ENCODE measurements around the gene AKR1A1.
A peak's percentile ranks its signal among the peaks of the same experiment; 100 is the strongest.
"Not testable (repeated sequence)": the region's sequence is repeated elsewhere in the genome, so short reads cannot be mapped to it uniquely, and the experiment has no call there.

AKR1A1 gene

GRCh38 chr1:45569571-45569961 lies 18.9 kb downstream of the AKR1A1 start:
- DNase-seq (ENCODE audit: low spot score): no peak

- DNase-seq (ENCODE audit: low spot score): peak; percentile 58
Observed at GRCh38 chr1:45569962-45570581, 19.4 kb downstream of the AKR1A1 start.

GRCh38 chr1:45570631-45571030 lies 20.0 kb downstream of the AKR1A1 start:
- no peak for DNase-seq (ENCODE audit: low spot score)

- no peak for DNase-seq (ENCODE audit: low spot score)
Observed at GRCh38 chr1:45573231-45573804, 22.7 kb downstream of the AKR1A1 start.

- DNase-seq (ENCODE audit: low spot score): no peak
Observed at GRCh38 chr1:45574105-45574626, 23.5 kb downstream of the AKR1A1 start.

GRCh38 chr1:45583264-45583665 lies 32.6 kb downstream of the AKR1A1 start:
- DNase-seq (ENCODE audit: low spot score): peak; percentile 96

GRCh38 chr1:45583666-45584350 lies 33.2 kb downstream of the AKR1A1 start, which contains the start of gene NASP:
NASP (plus strand) TSS chr1:45584041; CDS start chr1:45584147, 106 bp downstream.
- DNase-seq (ENCODE audit: low spot score): peak; percentile 88

- peak; percentile 89 for DNase-seq (ENCODE audit: low spot score)
Observed at GRCh38 chr1:45584351-45585109, 33.9 kb downstream of the AKR1A1 start.

- DNase-seq (ENCODE audit: low spot score): no peak
Observed at GRCh38 chr1:45585110-45585426, 34.4 kb downstream of the AKR1A1 start.

- no peak for DNase-seq (ENCODE audit: low spot score)
Observed at GRCh38 chr1:45585496-45586075, 35.0 kb downstream of the AKR1A1 start.

GRCh38 chr1:45586769-45587168 lies 36.1 kb downstream of the AKR1A1 start:
- DNase-seq (ENCODE audit: low spot score): no peak

GRCh38 chr1:45589861-45590260 lies 39.2 kb downstream of the AKR1A1 start:
- DNase-seq (ENCODE audit: low spot score): no peak

GRCh38 chr1:45594412-45594811 lies 43.8 kb downstream of the AKR1A1 start:
- no peak for DNase-seq (ENCODE audit: low spot score)

GRCh38 chr1:45596765-45597164 lies 46.1 kb downstream of the AKR1A1 start:
- not testable (repeated sequence) for DNase-seq (ENCODE audit: low spot score)

GRCh38 chr1:45604239-45604638 lies 53.6 kb downstream of the AKR1A1 start:
- no peak for DNase-seq (ENCODE audit: low spot score)

GRCh38 chr1:45607404-45608074 lies 56.9 kb downstream of the AKR1A1 start:
- DNase-seq (ENCODE audit: low spot score): no peak

- no peak for DNase-seq (ENCODE audit: low spot score)
Observed at GRCh38 chr1:45608175-45609156, 57.8 kb downstream of the AKR1A1 start.

GRCh38 chr1:45610589-45611226 lies 60.1 kb downstream of the AKR1A1 start:
- DNase-seq (ENCODE audit: low spot score): no peak

GRCh38 chr1:45612941-45613579 lies 62.4 kb downstream of the AKR1A1 start:
- DNase-seq (ENCODE audit: low spot score): no peak
